Spleen (tissue), 7 donors: ENCODE measurements around the gene LRRC56.

Source experiments
- POLR2A ChIP-seq, 3 donors: fragments of 450-650 bp; IDR thresholded peaks; one replicate each; pipeline ENCODE4 v1.5.1; 2017; ENCODE audit warnings: antibody characterized with exemption in 3 of 3, mild to moderate bottlenecking in 1 of 3
- TF ChIP-seq, protein P1 (sequence below), 11 experiments: fragments of 200-600 bp in 7 of 11; fragments of 450-650 bp in 4 of 11; sonication (generic) in 4 of 11; IDR thresholded peaks in 8 of 11; conservative IDR thresholded peaks in 3 of 11; 1 replicate in 7 of 11; 2 replicates in 4 of 11; pipeline versions ENCODE4 v1.4.0 to v1.8.0; 2016 to 2021; ENCODE audit warnings: antibody characterized with exemption in 11 of 11, inconsistent platforms in 4 of 11, mild to moderate bottlenecking in 1 of 11
- donor health status: DM: no; HTN: no; CAD: no; lungs with moderate emphysema.
- donor health status: DM: no; HTN: no; CAD: no.
- donor health status: DM: no; HTN: no; CAD: no.

DNA sequence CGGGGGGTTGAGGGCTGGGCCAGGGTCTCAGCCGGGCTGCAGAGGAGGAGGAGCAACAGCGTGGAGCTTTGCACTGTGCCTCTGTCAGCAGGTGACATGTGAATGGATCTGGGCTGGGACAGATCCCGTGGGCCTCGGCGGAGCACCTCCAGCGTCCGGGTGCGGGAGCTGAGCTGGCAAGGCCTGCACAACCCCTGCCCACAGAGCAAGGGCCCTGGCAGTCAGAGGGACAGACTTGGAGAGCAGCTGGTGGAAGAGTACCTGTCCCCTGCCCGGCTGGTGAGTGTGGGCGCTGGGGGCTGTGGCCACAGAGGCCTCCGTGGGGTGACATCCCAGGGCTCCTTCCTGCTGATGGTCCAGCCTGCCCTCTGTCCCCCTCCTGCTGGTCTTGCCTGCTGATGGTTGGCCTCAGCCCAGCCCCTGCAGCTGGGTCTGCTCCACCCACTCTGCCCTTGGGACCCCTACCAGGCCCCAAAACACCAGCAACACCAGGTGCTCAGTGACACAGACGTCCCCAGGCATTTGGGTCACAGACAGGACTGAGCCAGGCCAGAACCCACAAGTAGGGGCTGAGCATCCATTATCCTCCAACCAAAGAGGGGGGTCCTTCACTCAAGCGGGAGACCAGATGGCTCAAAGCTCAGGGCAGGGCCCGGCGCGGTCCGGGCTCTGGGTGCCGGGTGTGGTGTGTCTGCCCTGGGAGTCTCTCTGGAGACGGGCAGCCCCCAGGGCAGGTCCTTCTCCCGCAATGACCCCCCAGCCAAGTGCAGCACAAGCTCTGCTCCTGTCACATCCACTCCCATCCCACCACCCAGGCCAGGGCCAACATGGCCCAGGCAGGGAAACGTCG, 3.5 kb downstream of the LRRC56 start:
- TF ChIP-seq, protein P1, sequence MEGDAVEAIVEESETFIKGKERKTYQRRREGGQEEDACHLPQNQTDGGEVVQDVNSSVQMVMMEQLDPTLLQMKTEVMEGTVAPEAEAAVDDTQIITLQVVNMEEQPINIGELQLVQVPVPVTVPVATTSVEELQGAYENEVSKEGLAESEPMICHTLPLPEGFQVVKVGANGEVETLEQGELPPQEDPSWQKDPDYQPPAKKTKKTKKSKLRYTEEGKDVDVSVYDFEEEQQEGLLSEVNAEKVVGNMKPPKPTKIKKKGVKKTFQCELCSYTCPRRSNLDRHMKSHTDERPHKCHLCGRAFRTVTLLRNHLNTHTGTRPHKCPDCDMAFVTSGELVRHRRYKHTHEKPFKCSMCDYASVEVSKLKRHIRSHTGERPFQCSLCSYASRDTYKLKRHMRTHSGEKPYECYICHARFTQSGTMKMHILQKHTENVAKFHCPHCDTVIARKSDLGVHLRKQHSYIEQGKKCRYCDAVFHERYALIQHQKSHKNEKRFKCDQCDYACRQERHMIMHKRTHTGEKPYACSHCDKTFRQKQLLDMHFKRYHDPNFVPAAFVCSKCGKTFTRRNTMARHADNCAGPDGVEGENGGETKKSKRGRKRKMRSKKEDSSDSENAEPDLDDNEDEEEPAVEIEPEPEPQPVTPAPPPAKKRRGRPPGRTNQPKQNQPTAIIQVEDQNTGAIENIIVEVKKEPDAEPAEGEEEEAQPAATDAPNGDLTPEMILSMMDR (IDR thresholded peaks at IDR 0.05 in 8 of 11, conservative IDR thresholded peaks at IDR 0.05 in 3 of 11) = no peak
- no peak for TF ChIP-seq POLR2A (IDR thresholded peaks at IDR 0.05)
